Endothelial cell of umbilical vein (primary cell): Measurements from ENCODE around the gene DACT2. TPM values are rescaled to one million over a fixed set of nuclear protein-coding genes. Genes with fewer than 3 reads are reported as not detected.

ENCODE experiments used
- BruUV-seq: library from RNA; stranded (reverse); fragments of 400-500 nt; replicated peaks from 2 replicates; lab custom pipeline; 2021; lab: Mats Ljungman, UMichigan
- CTCF ChIA-PET: fragments of 300-600, 350-600 bp; sonication (Branson Sonifier 250); formaldehyde crosslinking; loops from one replicate; lab custom pipeline; 2021; ENCODE audit warnings: antibody characterized with exemption, inconsistent platforms; lab: Charles Lee
- POLR2A ChIA-PET: fragments of 300-600, 350-600 bp; sonication (Branson Sonifier 250); formaldehyde crosslinking; loops from one replicate; lab custom pipeline; 2021; ENCODE audit warnings: antibody characterized with exemption, inconsistent platforms; lab: Charles Lee
- DNase-seq: peaks from one replicate; pipeline ENCODE4 v3.0.0-alpha.2; 2011; ENCODE audit warnings: low read depth, low spot score
- FAIRE-seq: peaks from 2 replicates; lab custom pipeline; 2011; peaks lifted over from hg19 to GRCh38; lab: Jason Lieb, UNC
- H2AFZ ChIP-seq: 2 replicates; pipeline ENCODE4 v1.6.0; 2012; ENCODE audit warnings: low read depth, low read length, control low read depth, inconsistent platforms
- H3K27ac ChIP-seq: 2 replicates; pipeline ENCODE4 v1.5.1; 2011; ENCODE audit warnings: low read depth, mild to moderate bottlenecking, control low read depth, low read length, moderate library complexity; ENCODE audit not compliant: insufficient read depth
- H3K27me3 ChIP-seq, 2 experiments: 2 replicates each; pipeline versions ENCODE4 v1.6.0 to v1.6.1; 2011; ENCODE audit warnings: low read length in 2 of 2, mixed read lengths in 1 of 2; ENCODE audit not compliant: control insufficient read depth in 2 of 2, insufficient read depth in 2 of 2
- H3K36me3 ChIP-seq, 2 experiments: 2 replicates in 1 of 2; 3 replicates in 1 of 2; pipeline ENCODE4 v1.5.1; 2011; ENCODE audit warnings: low read length in 2 of 2, mild to moderate bottlenecking in 1 of 2, moderate library complexity in 1 of 2; ENCODE audit not compliant: control insufficient read depth in 2 of 2, insufficient read depth in 2 of 2; ENCODE audit errors: extremely low read depth in 1 of 2
- H3K4me1 ChIP-seq: 3 replicates; pipeline ENCODE4 v1.5.1; 2011; ENCODE audit warnings: mild to moderate bottlenecking, low read length; ENCODE audit not compliant: control insufficient read depth, insufficient read depth; ENCODE audit errors: extremely low read depth
- H3K4me2 ChIP-seq: 2 replicates; pipeline ENCODE4 v1.6.1; 2011; ENCODE audit warnings: low read length, control low read depth, mixed read lengths; ENCODE audit not compliant: insufficient read depth
- H3K4me3 ChIP-seq, 3 experiments: fragments of 200-600 bp in 1 of 3; sonication (generic), shearing (Covaris generic) in 1 of 3; replicated peaks in 1 of 3; 2 replicates each; pipeline ENCODE4 v1.5.1; 2011 to 2016; ENCODE audit warnings: control low read depth in 3 of 3, low read length in 3 of 3, mild to moderate bottlenecking in 2 of 3, inconsistent platforms in 1 of 3, low read depth in 1 of 3, moderate library complexity in 1 of 3; ENCODE audit not compliant: insufficient read depth in 1 of 3
- H3K79me2 ChIP-seq: 2 replicates; pipeline ENCODE4 v1.6.0; 2012; ENCODE audit warnings: low read length, inconsistent platforms; ENCODE audit not compliant: control insufficient read depth, insufficient read depth
- H3K9ac ChIP-seq: replicated peaks from 2 replicates; pipeline ENCODE3; 2011; ENCODE audit warnings: low read length, control low read depth; ENCODE audit not compliant: insufficient read depth; ENCODE audit errors: extremely low read depth
- H3K9me1 ChIP-seq: replicated peaks from 3 replicates; pipeline ENCODE4 v1.6.0; 2011; ENCODE audit warnings: mild to moderate bottlenecking, low read length; ENCODE audit not compliant: control insufficient read depth, insufficient read depth; ENCODE audit errors: extremely low read depth
- H3K9me3 ChIP-seq: replicated peaks from 2 replicates; pipeline ENCODE4 v1.5.1; 2012; ENCODE audit warnings: low read length, inconsistent platforms; ENCODE audit not compliant: control insufficient read depth, insufficient read depth
- H4K20me1 ChIP-seq: replicated peaks from 2 replicates; pipeline ENCODE3; 2011; ENCODE audit warnings: mild to moderate bottlenecking, low read length; ENCODE audit not compliant: control insufficient read depth, insufficient read depth; ENCODE audit errors: extremely low read depth
- EZH2 ChIP-seq: IDR thresholded peaks from 2 replicates; pipeline ENCODE4 v1.6.1; 2012; ENCODE audit warnings: borderline replicate concordance, low read depth, mild to moderate bottlenecking, moderate library complexity, low read length, inconsistent platforms; ENCODE audit not compliant: severe bottlenecking
- FOS ChIP-seq: IDR thresholded peaks from 2 replicates; pipeline ENCODE4 v1.6.1; 2011; ENCODE audit warnings: mild to moderate bottlenecking, low read length, moderate library complexity, borderline replicate concordance; ENCODE audit not compliant: insufficient read depth
- GATA2 ChIP-seq: IDR thresholded peaks from 2 replicates; pipeline ENCODE4 v1.7.0; 2011; ENCODE audit warnings: low read depth, mild to moderate bottlenecking, moderate library complexity, mixed read lengths, low read length; ENCODE audit not compliant: insufficient read length, insufficient read depth
- JUN ChIP-seq: IDR thresholded peaks from 2 replicates; pipeline ENCODE4 v1.6.1; 2011; ENCODE audit warnings: borderline replicate concordance, low read depth; ENCODE audit not compliant: insufficient read length, insufficient read depth
- MYC ChIP-seq: IDR thresholded peaks from one replicate; pipeline ENCODE4 v1.6.1; 2011; ENCODE audit warnings: mild to moderate bottlenecking, low read depth, low read length
- POLR2A ChIP-seq: IDR thresholded peaks from 2 replicates; pipeline ENCODE4 v1.6.1; 2012; ENCODE audit warnings: low read depth, mild to moderate bottlenecking, control low read depth, low read length
- POLR2AphosphoS5 ChIP-seq: IDR thresholded peaks from 2 replicates; pipeline ENCODE4 v1.6.1; 2012; ENCODE audit warnings: low read depth, mild to moderate bottlenecking, control low read depth, low read length, moderate library complexity; ENCODE audit not compliant: insufficient read depth
- dilution Hi-C: fragments of 300-500 bp; cut with MboI; formaldehyde crosslinking; loops from one replicate; pipeline ENCODE4 v1.15.0; 2019; ENCODE audit warnings: low sequenced_read_pairs; ENCODE audit not compliant: extremely low pct_ligation_motif_present
- intact Hi-C: fragments of 100-400 bp; cut with micrococcal nuclease; formaldehyde crosslinking; loops from one replicate; pipeline ENCODE4 v1.10.0; 2022
- polyA plus RNA-seq, 4 experiments: library from polyadenylated mRNA; depleted of rRNA in 3 of 4; stranded (reverse) in 3 of 4; unstranded in 1 of 4; fragments of >200 nt; gene quantifications; 2 replicates each; pipeline versions ENCODE4 v1.2.1 to v1.2.3, GENCODE V29; 2011 to 2012; ENCODE audit warnings: missing spikeins in 1 of 4
- total RNA-seq: library from RNA; stranded (reverse); gene quantifications from 2 replicates; pipeline ENCODE4 v1.2.3, GENCODE V29; 2021
- TF ChIP-seq, protein P1 (sequence below), 2 donors: IDR thresholded peaks; 1 replicate in 1 of 2; 2 replicates in 1 of 2; pipeline ENCODE4 v1.5.1; 2011; ENCODE audit warnings: low read length in 2 of 2, mild to moderate bottlenecking in 2 of 2, moderate library complexity in 2 of 2, control low read depth in 1 of 2, inconsistent platforms in 1 of 2, low read depth in 1 of 2; ENCODE audit not compliant: insufficient read depth in 1 of 2; ENCODE audit errors: extremely low read depth in 1 of 2
- TF ChIP-seq, protein P2 (sequence below): IDR thresholded peaks from 2 replicates; pipeline ENCODE4 v1.6.1; 2011; ENCODE audit not compliant: insufficient read depth, insufficient read length

DACT2 gene
- total and polyA plus RNA-seq, 2 donors (not counting 3 experiments of a cell fraction or from before 2014, with no cell fraction given), result not detected

GRCh38 chr6:168341280-168341900 lies 21.8 kb upstream of the DACT2 start:
- H3K4me2 ChIP-seq, result no peak overlapping the region
- no peaks in the 10 kb centered on the region for H3K9me1 ChIP-seq
- H3K4me3 ChIP-seq, result no peak overlapping the region
- FAIRE-seq (no peak), DNase-seq (no peak)
- no peaks in the 10 kb centered on the region for H3K27me3 ChIP-seq
- H4K20me1 ChIP-seq, result no peaks in the 10 kb centered on the region
- no peak overlapping the region for H3K9ac ChIP-seq
- no peak overlapping the region for H2AFZ ChIP-seq
- intact Hi-C loops, result no loop called here
- TF ChIP-seq EZH2 (no peak), POLR2AphosphoS5 (no peak), JUN (no peak), GATA2 (no peak), MYC (no peak), POLR2A (no peak), FOS (no peak)
- TF ChIP-seq, protein P1, sequence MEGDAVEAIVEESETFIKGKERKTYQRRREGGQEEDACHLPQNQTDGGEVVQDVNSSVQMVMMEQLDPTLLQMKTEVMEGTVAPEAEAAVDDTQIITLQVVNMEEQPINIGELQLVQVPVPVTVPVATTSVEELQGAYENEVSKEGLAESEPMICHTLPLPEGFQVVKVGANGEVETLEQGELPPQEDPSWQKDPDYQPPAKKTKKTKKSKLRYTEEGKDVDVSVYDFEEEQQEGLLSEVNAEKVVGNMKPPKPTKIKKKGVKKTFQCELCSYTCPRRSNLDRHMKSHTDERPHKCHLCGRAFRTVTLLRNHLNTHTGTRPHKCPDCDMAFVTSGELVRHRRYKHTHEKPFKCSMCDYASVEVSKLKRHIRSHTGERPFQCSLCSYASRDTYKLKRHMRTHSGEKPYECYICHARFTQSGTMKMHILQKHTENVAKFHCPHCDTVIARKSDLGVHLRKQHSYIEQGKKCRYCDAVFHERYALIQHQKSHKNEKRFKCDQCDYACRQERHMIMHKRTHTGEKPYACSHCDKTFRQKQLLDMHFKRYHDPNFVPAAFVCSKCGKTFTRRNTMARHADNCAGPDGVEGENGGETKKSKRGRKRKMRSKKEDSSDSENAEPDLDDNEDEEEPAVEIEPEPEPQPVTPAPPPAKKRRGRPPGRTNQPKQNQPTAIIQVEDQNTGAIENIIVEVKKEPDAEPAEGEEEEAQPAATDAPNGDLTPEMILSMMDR (IDR thresholded peaks at IDR 0.05; ENCODE audit: extremely low read depth in 1 of 2, insufficient read depth in 1 of 2, low read depth in 1 of 2, low read length in 2 of 2), result no peak
- TF ChIP-seq, protein P2, sequence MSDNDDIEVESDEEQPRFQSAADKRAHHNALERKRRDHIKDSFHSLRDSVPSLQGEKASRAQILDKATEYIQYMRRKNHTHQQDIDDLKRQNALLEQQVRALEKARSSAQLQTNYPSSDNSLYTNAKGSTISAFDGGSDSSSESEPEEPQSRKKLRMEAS, result no peak
- dilution Hi-C loops, result no loop called here
- no peaks in the 10 kb centered on the region for H3K4me1 ChIP-seq
- ChIA-PET POLR2A (no interaction called here), CTCF (no interaction called here)
- BruUV-seq, result no TSS peak
- H3K36me3 ChIP-seq, result no peaks in the 10 kb centered on the region
- H3K27ac ChIP-seq, result no peak overlapping the region
- H3K9me3 ChIP-seq, result no peaks in the 10 kb centered on the region
- H3K79me2 ChIP-seq, result no peaks in the 10 kb centered on the region
